ENCODE measurements around the gene CA5B. TPM values are rescaled to one million over a fixed set of nuclear protein-coding genes. Genes with fewer than 3 reads are reported as not detected.

CA5B gene
- total RNA-seq, 2 donors from 2014 or later, result 8.9 to 10.5 TPM

Other genes starting within 250 kb of the CA5B start
- gene PIR, start 244.9 kb upstream of the CA5B start, total RNA-seq, result 10 to 100 TPM in 1 of 2 donors, 1 to 10 TPM in 1; 8.7 to 14.8 TPM
- 10 to 100 TPM in 1 of 2 donors, 1 to 10 TPM in 1; 1.6 to 16.8 TPM for gene BMX, start 237.5 kb upstream of the CA5B start, total RNA-seq
- gene ACE2, start 137.3 kb upstream of the CA5B start, total RNA-seq, result 10 to 100 TPM; 14.3 to 17.2 TPM
- gene CLTRN, start 73.5 kb upstream of the CA5B start, total RNA-seq, result under 1 TPM; 0.31 to 0.53 TPM
- gene ZRSR2, start 52.2 kb downstream of the CA5B start, total RNA-seq, result 1 to 10 TPM; 7.1 to 7.2 TPM
- gene AP1S2, start 116.5 kb downstream of the CA5B start, total RNA-seq, result 10 to 100 TPM; 83.4 to 92.8 TPM